ENCODE data around the gene HMGA1.

HMGA1 gene

DNA sequence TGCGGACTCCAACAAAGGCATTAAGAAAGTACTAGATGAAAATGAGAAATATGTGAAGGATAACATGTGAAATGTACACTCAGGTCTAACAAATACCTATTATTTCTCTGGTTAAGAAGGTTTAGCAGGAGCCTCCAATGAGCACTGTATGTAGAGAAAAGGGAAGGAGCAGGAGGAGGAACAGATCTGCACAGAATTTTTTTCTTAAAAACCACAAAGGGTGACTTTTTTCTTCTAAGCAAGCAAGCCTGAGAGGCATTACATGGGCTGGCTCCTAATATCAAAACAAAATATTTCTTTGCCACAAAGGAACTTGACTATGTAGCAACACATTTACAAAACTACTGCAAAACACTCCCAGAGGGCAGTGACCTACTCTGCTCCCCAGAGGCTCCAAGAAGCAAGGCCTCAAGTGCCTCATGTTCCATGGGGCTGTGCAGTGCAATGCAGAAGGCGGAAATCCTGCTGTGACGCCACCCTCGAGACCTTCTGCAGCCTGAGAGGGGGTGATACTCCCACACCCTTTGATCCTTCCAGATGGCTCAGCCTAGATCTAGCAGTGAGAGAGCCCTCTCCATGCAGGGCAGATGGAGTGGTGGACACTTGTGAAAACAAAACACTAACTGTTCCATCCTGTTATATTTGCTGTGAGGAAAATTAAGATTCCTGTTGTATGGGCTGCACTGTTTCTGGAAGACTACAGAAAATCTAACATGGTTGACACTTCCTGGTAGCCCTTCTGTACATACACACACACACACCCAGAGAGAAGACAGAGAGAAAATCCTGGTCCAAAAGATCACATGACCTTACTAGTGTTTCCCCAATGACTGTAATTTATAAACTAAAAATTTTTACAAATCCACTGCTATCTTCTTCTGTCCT lies 48.1 kb downstream of the HMGA1 start:
- H3K4me3 ChIP-seq (ENCODE audit: low read depth, low read length): no peak overlapping the region
- TF ChIP-seq, protein P1, sequence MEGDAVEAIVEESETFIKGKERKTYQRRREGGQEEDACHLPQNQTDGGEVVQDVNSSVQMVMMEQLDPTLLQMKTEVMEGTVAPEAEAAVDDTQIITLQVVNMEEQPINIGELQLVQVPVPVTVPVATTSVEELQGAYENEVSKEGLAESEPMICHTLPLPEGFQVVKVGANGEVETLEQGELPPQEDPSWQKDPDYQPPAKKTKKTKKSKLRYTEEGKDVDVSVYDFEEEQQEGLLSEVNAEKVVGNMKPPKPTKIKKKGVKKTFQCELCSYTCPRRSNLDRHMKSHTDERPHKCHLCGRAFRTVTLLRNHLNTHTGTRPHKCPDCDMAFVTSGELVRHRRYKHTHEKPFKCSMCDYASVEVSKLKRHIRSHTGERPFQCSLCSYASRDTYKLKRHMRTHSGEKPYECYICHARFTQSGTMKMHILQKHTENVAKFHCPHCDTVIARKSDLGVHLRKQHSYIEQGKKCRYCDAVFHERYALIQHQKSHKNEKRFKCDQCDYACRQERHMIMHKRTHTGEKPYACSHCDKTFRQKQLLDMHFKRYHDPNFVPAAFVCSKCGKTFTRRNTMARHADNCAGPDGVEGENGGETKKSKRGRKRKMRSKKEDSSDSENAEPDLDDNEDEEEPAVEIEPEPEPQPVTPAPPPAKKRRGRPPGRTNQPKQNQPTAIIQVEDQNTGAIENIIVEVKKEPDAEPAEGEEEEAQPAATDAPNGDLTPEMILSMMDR (IDR thresholded peaks at IDR 0.05; ENCODE audit: low read depth, low read length): no peak

GRCh38 chr6:34285448-34286164 lies 48.9 kb downstream of the HMGA1 start:
- H3K4me3 ChIP-seq (ENCODE audit: low read depth, low read length): no peak overlapping the region
- TF ChIP-seq, protein P1 (IDR thresholded peaks at IDR 0.05; ENCODE audit: low read depth, low read length): no peak

- TF ChIP-seq, protein P1 (IDR thresholded peaks at IDR 0.05; ENCODE audit: low read depth, low read length): no peak
- H3K4me3 ChIP-seq (ENCODE audit: low read depth, low read length): no peak overlapping the region
Observed at GRCh38 chr6:34288581-34288980, 51.9 kb downstream of the HMGA1 start.

GRCh38 chr6:34289137-34289536 lies 52.5 kb downstream of the HMGA1 start:
- H3K4me3 ChIP-seq (ENCODE audit: low read depth, low read length): no peak overlapping the region
- TF ChIP-seq, protein P1 (IDR thresholded peaks at IDR 0.05; ENCODE audit: low read depth, low read length): no peak

- TF ChIP-seq, protein P1 (IDR thresholded peaks at IDR 0.05; ENCODE audit: low read depth, low read length): no peak
Observed at GRCh38 chr6:34292954-34293353, 56.3 kb downstream of the HMGA1 start.

DNA sequence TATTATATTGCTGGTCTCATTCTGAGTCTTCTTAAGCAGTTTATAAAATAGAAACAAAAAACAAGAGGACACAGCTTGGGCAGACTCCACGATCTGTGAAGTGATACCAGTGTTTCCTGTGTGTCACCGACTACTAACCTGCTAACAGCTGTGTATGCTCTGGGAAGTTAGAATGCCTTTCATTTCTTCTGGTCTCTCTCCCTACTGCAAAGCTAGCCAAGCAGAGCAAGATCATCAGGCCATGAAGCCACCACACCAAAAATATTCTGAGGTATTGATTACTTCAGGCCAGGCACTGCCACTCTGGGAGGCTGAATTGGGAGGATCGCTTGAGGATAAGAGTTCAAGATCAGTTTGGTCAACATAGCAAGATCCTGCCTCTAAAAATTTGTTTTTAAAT lies 59.0 kb downstream of the HMGA1 start:
- H3K4me3 ChIP-seq (ENCODE audit: low read depth, low read length): no peak overlapping the region
- TF ChIP-seq, protein P1 (IDR thresholded peaks at IDR 0.05; ENCODE audit: low read depth, low read length): no peak

More at GRCh38 chr6:34292954-34293353, 56.3 kb downstream of the HMGA1 start:
- H3K4me3 ChIP-seq (ENCODE audit: low read depth, low read length): no peak overlapping the region
